ENCODE results near the gene FEM1B. TPM values are rescaled to one million over a fixed set of nuclear protein-coding genes. Genes with fewer than 3 reads are reported as not detected.

FEM1B gene
- total and polyA plus RNA-seq, 2 of the 8 experiments (the other 6 are each of a cell fraction or from before 2014, with no cell fraction given), result 36.1 to 83.8 TPM

DNA sequence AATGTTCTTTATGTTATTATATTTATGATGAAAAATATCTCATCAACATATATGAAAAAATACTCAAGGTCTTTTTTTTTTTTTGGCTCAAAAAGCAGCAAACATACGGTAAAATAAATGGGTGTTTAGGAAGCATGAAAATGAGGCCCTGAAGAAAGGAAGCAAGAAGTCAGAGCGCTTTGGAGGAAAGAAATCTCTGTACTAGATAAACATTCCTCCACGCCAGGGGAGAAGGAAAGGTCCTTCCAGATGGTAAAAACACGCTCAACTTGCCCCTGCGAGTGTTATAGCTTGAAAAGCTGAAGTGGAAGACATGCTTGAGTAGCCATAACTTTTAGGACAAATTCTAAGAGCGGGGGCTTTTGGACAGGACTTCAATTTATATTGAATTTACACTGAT lies 52.9 kb downstream of the FEM1B start:
- Histone ChIP-seq H3K27ac (ENCODE audit: low read depth, low read length) (no peak overlapping the region), H4K20me1 (replicated peaks in 1 of 2; ENCODE audit: control insufficient read depth in 1 of 2, insufficient read depth in 2 of 2, low read length in 2 of 2) (no peaks in the 10 kb centered on the region), H3K27me3 (replicated peaks in 1 of 4; ENCODE audit: control insufficient read depth in 3 of 4, extremely low read depth in 1 of 4, insufficient read depth in 3 of 4, low read length in 3 of 4) (no peaks in the 10 kb centered on the region), H3K79me2 (ENCODE audit: control insufficient read depth in 1 of 2, insufficient read depth in 2 of 2, low read length in 2 of 2) (no peaks in the 10 kb centered on the region), H4K5ac (ENCODE audit: insufficient read length, low read depth, low read length) (no peak overlapping the region), H4K91ac (replicated peaks; ENCODE audit: insufficient read length, low read length) (no peak overlapping the region), H2BK5ac (ENCODE audit: low read depth, low read length) (no peak overlapping the region), H3K23ac (ENCODE audit: insufficient read length) (no peak overlapping the region), H3K18ac (ENCODE audit: extremely low read depth, low read length) (no peak overlapping the region), H4K8ac (ENCODE audit: extremely low read depth, insufficient read depth, low read length) (no peak overlapping the region), H2BK120ac (replicated peaks; ENCODE audit: low read depth, low read length) (no peak overlapping the region), H2AK5ac (ENCODE audit: low read depth, low read length) (no peak overlapping the region), H3K4me3 (ENCODE audit: extremely low read depth in 1 of 4, insufficient read depth in 2 of 4, low read depth in 3 of 4, low read length in 4 of 4) (peak overlapping the region in 1 of 4 experiments; percentile 15; a peak in 2 of 8 replicates), H3K56ac (replicated peaks; ENCODE audit: insufficient read length, low read depth, low read length) (no peak overlapping the region), H3K4me1 (replicated peaks in 1 of 4; ENCODE audit: control insufficient read depth in 3 of 4, insufficient read depth in 4 of 4, low read length in 3 of 4) (peaks cover 2 to 16% (median 8%) of the 10 kb centered on the region in 4 experiments), H2AFZ (ENCODE audit: low read length) (peak overlapping the region; percentile 82; the same call in 1 of the 2 replicates), H3K4me2 (ENCODE audit: insufficient read depth in 1 of 2, low read depth in 2 of 2, low read length in 2 of 2) (peak overlapping the region; percentile 17 to 48; a peak in 1 of 4 replicates), H3K23me2 (ENCODE audit: low read depth, low read length) (0 out of 2 replicates have a peak, but pooled peaks cover 2% of the 10 kb centered on the region), H3K9me3 (ENCODE audit: insufficient read depth in 2 of 2, low read depth in 1 of 2, low read length in 1 of 2) (no peaks in the 10 kb centered on the region), H2BK15ac (ENCODE audit: low read length) (no peak overlapping the region), H3K9ac (replicated peaks in 1 of 4; ENCODE audit: extremely low read depth in 1 of 4, low read depth in 3 of 4, low read length in 3 of 4) (no peak overlapping the region), H3K79me1 (ENCODE audit: low read depth, low read length) (no peaks in the 10 kb centered on the region), H2BK20ac (ENCODE audit: low read length) (no peak overlapping the region), H3K36me3 (ENCODE audit: control insufficient read depth in 2 of 4, insufficient read depth in 4 of 4, low read length in 3 of 4) (no peaks in the 10 kb centered on the region), H3K14ac (ENCODE audit: insufficient read length) (no peak overlapping the region), H3K4ac (replicated peaks; ENCODE audit: insufficient read length, low read depth, low read length) (no peak overlapping the region), H2BK12ac (ENCODE audit: low read depth, low read length) (no peak overlapping the region)
- WGBS, 2 experiments (ENCODE audit: extremely low coverage in 1 of 2, insufficient coverage in 1 of 2, insufficient read length in 1 of 2, insufficient replicate concordance in 2 of 2, low coverage in 1 of 2, low lambda C conversion rate in 2 of 2, missing lambda C conversion rate in 1 of 2), result 77% methylated on average over 6 of the region's 6 CpGs; no CpG with 5 or more reads in 1 of the 2 experiments
- FAIRE-seq (peak; percentile 36), DNase-seq (ENCODE audit: low read depth in 1 of 2, low spot score in 2 of 2) (no peak)
- CTCF ChIA-PET (ENCODE audit: partially characterized antibody), result interaction anchor here (0.8 kb wide), 1 partner anchor 15 kb away, joined by 3 read pairs; no protein-coding TSS in a partner anchor
- POLR2A ChIA-PET (ENCODE audit: partially characterized antibody), result no interaction called here
- TF ChIP-seq NRF1 (IDR thresholded peaks at IDR 0.05; ENCODE audit: low read depth, low read length), result no peak
- TF ChIP-seq, protein P1, sequence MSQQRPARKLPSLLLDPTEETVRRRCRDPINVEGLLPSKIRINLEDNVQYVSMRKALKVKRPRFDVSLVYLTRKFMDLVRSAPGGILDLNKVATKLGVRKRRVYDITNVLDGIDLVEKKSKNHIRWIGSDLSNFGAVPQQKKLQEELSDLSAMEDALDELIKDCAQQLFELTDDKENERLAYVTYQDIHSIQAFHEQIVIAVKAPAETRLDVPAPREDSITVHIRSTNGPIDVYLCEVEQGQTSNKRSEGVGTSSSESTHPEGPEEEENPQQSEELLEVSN (IDR thresholded peaks at IDR 0.05), result no peak
- no peak for TF ChIP-seq TCF12 (IDR thresholded peaks at IDR 0.05; ENCODE audit: low read depth, low read length)
- TF ChIP-seq BRCA1 (IDR thresholded peaks at IDR 0.05; ENCODE audit: low read depth, low read length), result no peak
- TF ChIP-seq, protein P2, sequence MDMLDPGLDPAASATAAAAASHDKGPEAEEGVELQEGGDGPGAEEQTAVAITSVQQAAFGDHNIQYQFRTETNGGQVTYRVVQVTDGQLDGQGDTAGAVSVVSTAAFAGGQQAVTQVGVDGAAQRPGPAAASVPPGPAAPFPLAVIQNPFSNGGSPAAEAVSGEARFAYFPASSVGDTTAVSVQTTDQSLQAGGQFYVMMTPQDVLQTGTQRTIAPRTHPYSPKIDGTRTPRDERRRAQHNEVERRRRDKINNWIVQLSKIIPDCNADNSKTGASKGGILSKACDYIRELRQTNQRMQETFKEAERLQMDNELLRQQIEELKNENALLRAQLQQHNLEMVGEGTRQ (IDR thresholded peaks at IDR 0.05; ENCODE audit: low read length), result no peak
- no peak for TF ChIP-seq GABPA (IDR thresholded peaks at IDR 0.05; ENCODE audit: borderline replicate concordance, insufficient read depth, low read length)
- TF ChIP-seq GTF2F1 (IDR thresholded peaks at IDR 0.05; ENCODE audit: borderline replicate concordance, low read depth, low read length), result no peak
- no peak for TF ChIP-seq RNF2 (IDR thresholded peaks at IDR 0.05; ENCODE audit: borderline replicate concordance, low read depth, low read length, missing control alignments, poor library complexity, severe bottlenecking)
- no peak for TF ChIP-seq KDM4A (IDR thresholded peaks at IDR 0.05; ENCODE audit: low read depth, low read length, severe bottlenecking)
- TF ChIP-seq CHD2 (IDR thresholded peaks at IDR 0.05; ENCODE audit: low read length), result no peak
- no peak for TF ChIP-seq SP1 (IDR thresholded peaks at IDR 0.05; ENCODE audit: low read depth, low read length)

Measured in H1 (cell line).